D721Med (cell line): ENCODE results near the gene CD34.

Experiments
- DNase-seq: peaks from one replicate; pipeline ENCODE4 v3.0.0; 2011; ENCODE audit warnings: low spot score; ENCODE audit not compliant: insufficient read length
- FAIRE-seq: peaks from 2 replicates; lab custom pipeline; 2011; peaks lifted over from hg19 to GRCh38; lab: Jason Lieb, UNC
- CTCF ChIP-seq: IDR thresholded peaks from 2 replicates; pipeline ENCODE4 v1.5.1; 2012; ENCODE audit warnings: mild to moderate bottlenecking, control low read depth; ENCODE audit not compliant: insufficient read depth; ENCODE audit errors: missing control alignments

The CD34 gene

DNA sequence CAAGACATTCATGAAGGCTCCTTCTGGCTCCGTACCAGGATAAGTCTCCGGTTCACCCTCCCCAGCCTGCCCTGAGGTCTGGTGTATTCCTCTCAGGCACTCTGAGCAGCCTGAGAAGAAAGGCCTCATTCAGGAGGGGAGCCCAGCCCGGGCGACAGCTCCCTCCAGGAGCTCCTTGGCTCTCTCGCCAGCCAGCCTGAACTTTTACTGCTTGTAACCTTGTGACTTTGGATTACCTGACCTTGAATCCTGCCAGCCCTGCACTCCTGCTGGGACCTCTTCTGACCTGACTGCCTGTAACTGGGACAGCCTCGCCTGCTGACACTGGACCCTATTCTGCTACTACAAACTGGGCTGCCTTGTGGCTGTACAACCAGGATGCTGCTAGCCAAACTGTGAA is 65.8 kb downstream of the CD34 start:
- FAIRE-seq (no peak), DNase-seq (no peak)
- TF ChIP-seq CTCF, result no peak

- FAIRE-seq, result no peak
- DNase-seq, result no peak
- no peak for TF ChIP-seq CTCF
These were observed 66.6 kb downstream of the CD34 start for GRCh38 chr1:207844371-207844770.

- FAIRE-seq (no peak), DNase-seq (no peak)
- TF ChIP-seq CTCF, result no peak
These were observed 68.4 kb downstream of the CD34 start for GRCh38 chr1:207842506-207842905.

DNA sequence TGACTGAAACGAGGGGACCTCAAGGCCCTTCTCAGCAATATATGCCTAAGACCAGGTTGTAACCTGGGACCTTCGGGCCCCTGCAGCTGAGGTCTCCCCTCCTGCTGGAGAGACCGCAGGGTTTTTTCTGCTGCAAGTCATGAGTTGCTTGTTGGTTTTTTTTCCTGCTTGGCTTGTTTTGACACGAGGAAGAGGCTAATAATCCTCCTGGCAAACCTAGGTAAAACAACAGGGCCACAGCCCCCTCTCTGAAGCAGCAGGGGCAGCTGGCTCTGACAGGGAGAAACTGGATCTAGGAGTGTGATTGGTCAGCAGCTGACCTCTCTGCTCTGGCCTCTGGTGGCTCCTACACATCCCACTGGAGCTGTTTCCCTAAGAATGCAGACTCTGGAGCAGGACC is 69.0 kb downstream of the CD34 start:
- FAIRE-seq, result no peak

DNA sequence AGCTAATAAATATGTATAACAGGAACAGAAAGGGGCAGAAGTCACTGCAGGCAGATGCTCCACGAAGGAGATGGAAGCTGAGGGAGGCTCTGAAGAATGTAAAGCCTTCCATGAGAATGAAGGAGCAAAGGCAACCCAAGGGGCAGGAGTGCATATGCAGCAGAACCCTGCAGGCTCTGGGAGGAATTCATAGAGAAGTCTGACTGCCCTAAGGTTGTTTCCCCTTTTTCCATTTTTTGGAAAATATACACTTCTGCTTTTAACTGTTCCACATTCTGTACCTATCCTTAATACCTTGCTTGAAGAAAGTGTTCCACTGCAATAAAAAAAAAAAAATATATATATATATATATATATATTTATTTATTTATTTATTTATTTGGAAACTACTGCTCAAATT is 69.6 kb downstream of the CD34 start:
- TF ChIP-seq CTCF, result no peak
- DNase-seq (no peak), FAIRE-seq (no peak)

More for the DNA sequence above, 69.0 kb downstream of the CD34 start:
- DNase-seq, result no peak
- TF ChIP-seq CTCF, result no peak

GRCh38 chr1:207840380-207840779 is 70.5 kb downstream of the CD34 start:
- FAIRE-seq, result no peak
- no peak for DNase-seq
- TF ChIP-seq CTCF, result no peak

DNA sequence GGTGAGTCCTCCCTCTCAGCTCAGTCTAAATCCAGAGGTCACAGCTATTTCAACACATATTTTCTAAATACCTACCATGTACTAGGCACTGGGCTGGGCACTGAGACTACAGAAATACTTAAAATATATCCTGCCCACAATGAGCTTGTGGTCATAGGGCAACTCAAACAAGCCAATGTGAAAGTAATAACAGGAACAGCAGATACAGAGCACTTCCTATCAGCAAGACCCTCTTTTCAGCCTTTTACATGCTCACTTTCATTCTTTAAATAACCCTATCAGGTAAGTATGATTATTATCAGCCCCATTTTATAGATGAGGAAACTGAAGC is 71.9 kb downstream of the CD34 start:
- TF ChIP-seq CTCF, result no peak
- DNase-seq (no peak), FAIRE-seq (no peak)
